Activated naive CD8-positive, alpha-beta T cell treated with anti-CD3 and anti-CD28 coated beads, Interleukin-2, amount 50 U/mL, for 24 hours (primary cell): ENCODE measurements around the gene FARP1.

Experiments
- ATAC-seq: fragments of 150-1000 bp; cut with Tn5 transposase; one replicate; pipeline ENCODE4 v1.10.0; 2021
- DNase-seq: peaks from one replicate; pipeline ENCODE4 v3.0.0; 2021
- H3K27ac Mint-ChIP-seq: one replicate; pipeline ENCODE4 v1.8.0; 2021; ENCODE audit warnings: mild to moderate bottlenecking, mixed read lengths
- H3K27me3 Mint-ChIP-seq: one replicate; pipeline ENCODE4 v1.8.0; 2021; ENCODE audit warnings: mixed read lengths
- H3K36me3 Mint-ChIP-seq: one replicate; pipeline ENCODE4 v1.8.0; 2021; ENCODE audit warnings: low read depth, mixed read lengths
- H3K4me1 Mint-ChIP-seq: one replicate; pipeline ENCODE4 v1.8.0; 2021; ENCODE audit warnings: mixed read lengths
- H3K4me3 Mint-ChIP-seq: one replicate; pipeline ENCODE4 v1.8.0; 2021; ENCODE audit warnings: mild to moderate bottlenecking, moderate library complexity, mixed read lengths
- H3K9me3 Mint-ChIP-seq: one replicate; pipeline ENCODE4 v1.8.0; 2021; ENCODE audit warnings: mixed read lengths

FARP1 gene

GRCh38 chr13:98479496-98480003 is 336.7 kb downstream of the FARP1 start:
- no peak for DNase-seq
- peaks cover 36% of the 10 kb centered on the region for H3K36me3 Mint-ChIP-seq
- no peaks in the 10 kb centered on the region for H3K9me3 Mint-ChIP-seq
- no peak overlapping the region for H3K4me3 Mint-ChIP-seq
- no peaks in the 10 kb centered on the region for H3K27me3 Mint-ChIP-seq
- peak overlapping the region; percentile 17 for H3K27ac Mint-ChIP-seq
- peaks cover 85% of the 10 kb centered on the region for H3K4me1 Mint-ChIP-seq
- ATAC-seq, result no peak

GRCh38 chr13:98480915-98481877 is 338.3 kb downstream of the FARP1 start:
- peak; percentile 53 for DNase-seq
- Mint-ChIP-seq H3K27me3 (no peaks in the 10 kb centered on the region), H3K27ac (peak overlapping the region; percentile 76), H3K36me3 (peaks cover 33% of the 10 kb centered on the region), H3K4me1 (peaks cover 91% of the 10 kb centered on the region), H3K9me3 (no peaks in the 10 kb centered on the region), H3K4me3 (peak overlapping the region; percentile 9)
- peak; percentile 69 for ATAC-seq

GRCh38 chr13:98482476-98483444 is 339.9 kb downstream of the FARP1 start:
- Mint-ChIP-seq H3K4me1 (peaks cover 91% of the 10 kb centered on the region), H3K27ac (peak overlapping the region; percentile 22)
- ATAC-seq, result peak; percentile 5

GRCh38 chr13:98483601-98484288 is 340.9 kb downstream of the FARP1 start:
- H3K36me3 Mint-ChIP-seq, result peaks cover 20% of the 10 kb centered on the region
- peak overlapping the region; percentile 36 for H3K27ac Mint-ChIP-seq
- no peak overlapping the region for H3K4me3 Mint-ChIP-seq
- ATAC-seq (no peak), DNase-seq (no peak)
- peaks cover 90% of the 10 kb centered on the region for H3K4me1 Mint-ChIP-seq
- no peaks in the 10 kb centered on the region for H3K9me3 Mint-ChIP-seq
- H3K27me3 Mint-ChIP-seq, result no peaks in the 10 kb centered on the region

More at GRCh38 chr13:98482476-98483444, 339.9 kb downstream of the FARP1 start:
- H3K27me3 Mint-ChIP-seq, result no peaks in the 10 kb centered on the region
- no peak overlapping the region for H3K4me3 Mint-ChIP-seq
- DNase-seq, result peak; percentile 25
- no peaks in the 10 kb centered on the region for H3K9me3 Mint-ChIP-seq
- H3K36me3 Mint-ChIP-seq, result peaks cover 28% of the 10 kb centered on the region

GRCh38 chr13:98484289-98485219 is 341.7 kb downstream of the FARP1 start:
- H3K27ac Mint-ChIP-seq, result peak overlapping the region; percentile 61
- no peaks in the 10 kb centered on the region for H3K27me3 Mint-ChIP-seq
- DNase-seq, result peak; percentile 65
- peaks cover 18% of the 10 kb centered on the region for H3K36me3 Mint-ChIP-seq
- peak overlapping the region; percentile 22 for H3K4me3 Mint-ChIP-seq
- peak; percentile 72 for ATAC-seq
- H3K9me3 Mint-ChIP-seq, result no peaks in the 10 kb centered on the region
- H3K4me1 Mint-ChIP-seq, result peaks cover 92% of the 10 kb centered on the region

GRCh38 chr13:98485561-98485960 is 342.7 kb downstream of the FARP1 start:
- Mint-ChIP-seq H3K4me3 (no peak overlapping the region), H3K36me3 (peaks cover 20% of the 10 kb centered on the region), H3K9me3 (no peaks in the 10 kb centered on the region), H3K4me1 (peaks cover 96% of the 10 kb centered on the region), H3K27me3 (no peaks in the 10 kb centered on the region), H3K27ac (peak overlapping the region; percentile 32)
- DNase-seq (no peak), ATAC-seq (no peak)

- peaks cover 92% of the 10 kb centered on the region for H3K4me1 Mint-ChIP-seq
- no peaks in the 10 kb centered on the region for H3K9me3 Mint-ChIP-seq
- no peaks in the 10 kb centered on the region for H3K27me3 Mint-ChIP-seq
- no peak overlapping the region for H3K4me3 Mint-ChIP-seq
- H3K27ac Mint-ChIP-seq, result no peak overlapping the region
- ATAC-seq, result no peak
- peaks cover 18% of the 10 kb centered on the region for H3K36me3 Mint-ChIP-seq
- no peak for DNase-seq
Measured at GRCh38 chr13:98486412-98486811, 343.5 kb downstream of the FARP1 start.

GRCh38 chr13:98487016-98487415 is 344.1 kb downstream of the FARP1 start:
- no peak for ATAC-seq
- DNase-seq, result no peak
- no peaks in the 10 kb centered on the region for H3K27me3 Mint-ChIP-seq
- no peaks in the 10 kb centered on the region for H3K9me3 Mint-ChIP-seq
- no peak overlapping the region for H3K27ac Mint-ChIP-seq
- H3K4me3 Mint-ChIP-seq, result no peak overlapping the region
- H3K36me3 Mint-ChIP-seq, result peaks cover 14% of the 10 kb centered on the region
- H3K4me1 Mint-ChIP-seq, result peaks cover 89% of the 10 kb centered on the region

- peaks cover 14% of the 10 kb centered on the region for H3K36me3 Mint-ChIP-seq
- peaks cover 84% of the 10 kb centered on the region for H3K4me1 Mint-ChIP-seq
Measured at GRCh38 chr13:98487522-98487921, 344.6 kb downstream of the FARP1 start.

GRCh38 chr13:98488736-98489135 is 345.8 kb downstream of the FARP1 start:
- H3K9me3 Mint-ChIP-seq, result no peaks in the 10 kb centered on the region
- peaks cover 16% of the 10 kb centered on the region for H3K36me3 Mint-ChIP-seq
- H3K27me3 Mint-ChIP-seq, result no peaks in the 10 kb centered on the region
- H3K4me1 Mint-ChIP-seq, result peaks cover 79% of the 10 kb centered on the region
- H3K27ac Mint-ChIP-seq, result no peak overlapping the region
- no peak for ATAC-seq
- DNase-seq, result no peak
- no peak overlapping the region for H3K4me3 Mint-ChIP-seq

More at GRCh38 chr13:98487522-98487921, 344.6 kb downstream of the FARP1 start:
- H3K27ac Mint-ChIP-seq, result peak overlapping the region; percentile 22
- H3K27me3 Mint-ChIP-seq, result no peaks in the 10 kb centered on the region
- ATAC-seq (no peak), DNase-seq (no peak)
- no peak overlapping the region for H3K4me3 Mint-ChIP-seq
- no peaks in the 10 kb centered on the region for H3K9me3 Mint-ChIP-seq

- peaks cover 70% of the 10 kb centered on the region for H3K4me1 Mint-ChIP-seq
- DNase-seq, result no peak
- H3K27ac Mint-ChIP-seq, result peak overlapping the region; percentile 47
- peaks cover 14% of the 10 kb centered on the region for H3K36me3 Mint-ChIP-seq
- no peak for ATAC-seq
- no peak overlapping the region for H3K4me3 Mint-ChIP-seq
- H3K27me3 Mint-ChIP-seq, result no peaks in the 10 kb centered on the region
- no peaks in the 10 kb centered on the region for H3K9me3 Mint-ChIP-seq
Measured at GRCh38 chr13:98489446-98490194, 346.7 kb downstream of the FARP1 start.

GRCh38 chr13:98490195-98490836 is 347.4 kb downstream of the FARP1 start:
- no peak for ATAC-seq
- Mint-ChIP-seq H3K36me3 (peaks cover 12% of the 10 kb centered on the region), H3K27me3 (no peaks in the 10 kb centered on the region), H3K4me3 (no peak overlapping the region), H3K4me1 (peaks cover 63% of the 10 kb centered on the region), H3K9me3 (no peaks in the 10 kb centered on the region), H3K27ac (no peak overlapping the region)
- no peak for DNase-seq
